Measurements from ENCODE around the gene STEAP1. TPM values are rescaled to one million over a fixed set of nuclear protein-coding genes. Genes with fewer than 3 reads are reported as not detected.
A peak's percentile ranks its signal among the peaks of the same experiment; 100 is the strongest.
"Not testable (repeated sequence)": the region's sequence is repeated elsewhere in the genome, so short reads cannot be mapped to it uniquely, and the experiment has no call there.

Gene STEAP1
- 10 to 100 TPM in 2 of 4 donors, 1 to 10 TPM in 2; 1.7 to 13.1 (median 11.0) TPM for polyA plus RNA-seq (ENCODE audit: insufficient read length in 4 of 4)

DNA sequence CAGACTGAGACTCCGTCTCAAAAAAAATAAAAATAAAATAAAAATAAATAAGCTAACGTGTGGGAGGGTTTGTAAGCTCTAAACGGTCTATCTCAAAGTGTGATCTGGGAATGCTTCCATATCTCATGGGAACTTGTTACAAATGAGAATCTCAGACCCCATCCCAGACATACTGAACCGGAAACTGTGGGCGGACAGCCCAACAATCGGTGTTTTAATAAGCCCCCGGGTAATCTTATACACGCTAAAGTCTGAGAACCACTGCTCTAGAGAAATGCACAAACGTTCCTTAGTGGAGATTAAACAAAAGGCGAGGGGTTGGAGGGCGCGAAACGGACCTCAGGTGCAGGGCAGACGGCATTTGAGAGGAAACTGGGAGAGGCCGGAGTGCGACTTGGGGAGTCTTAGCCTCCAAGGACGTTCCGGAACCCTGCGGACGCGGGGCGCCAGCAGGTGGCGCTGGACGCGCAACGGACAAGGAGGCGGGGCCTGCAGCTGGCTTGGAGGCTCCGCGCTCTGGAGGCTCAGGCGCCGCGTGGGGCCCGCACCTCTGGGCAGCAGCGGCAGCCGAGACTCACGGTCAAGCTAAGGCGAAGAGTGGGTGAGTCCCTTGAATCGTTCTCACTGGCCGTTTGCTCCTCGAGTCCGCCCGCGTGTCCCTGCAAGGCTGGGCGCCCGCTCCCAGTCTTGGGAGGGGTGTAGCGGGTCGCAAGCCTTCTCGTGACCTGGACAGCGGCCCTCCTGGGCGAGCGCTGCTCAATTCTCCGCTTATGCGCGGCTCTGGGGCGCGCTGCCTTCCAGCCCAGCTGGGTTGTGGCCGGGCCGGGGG is at the start of gene STEAP1:
Gene STEAP1 (plus strand): TSS at position 527 of the 829 bp plus-strand sequence. CDS start 5,320 bp downstream, outside the sequence.
- DNase-seq (ENCODE audit: low read depth in 4 of 4, low spot score in 3 of 4) = peak; percentile 67 to 72 (median 68)

- not testable (repeated sequence) for DNase-seq (ENCODE audit: low read depth in 4 of 4, low spot score in 3 of 4)
Observed at GRCh38 chr7:90114972-90115371, 39.3 kb upstream of the STEAP1 start.

DNA sequence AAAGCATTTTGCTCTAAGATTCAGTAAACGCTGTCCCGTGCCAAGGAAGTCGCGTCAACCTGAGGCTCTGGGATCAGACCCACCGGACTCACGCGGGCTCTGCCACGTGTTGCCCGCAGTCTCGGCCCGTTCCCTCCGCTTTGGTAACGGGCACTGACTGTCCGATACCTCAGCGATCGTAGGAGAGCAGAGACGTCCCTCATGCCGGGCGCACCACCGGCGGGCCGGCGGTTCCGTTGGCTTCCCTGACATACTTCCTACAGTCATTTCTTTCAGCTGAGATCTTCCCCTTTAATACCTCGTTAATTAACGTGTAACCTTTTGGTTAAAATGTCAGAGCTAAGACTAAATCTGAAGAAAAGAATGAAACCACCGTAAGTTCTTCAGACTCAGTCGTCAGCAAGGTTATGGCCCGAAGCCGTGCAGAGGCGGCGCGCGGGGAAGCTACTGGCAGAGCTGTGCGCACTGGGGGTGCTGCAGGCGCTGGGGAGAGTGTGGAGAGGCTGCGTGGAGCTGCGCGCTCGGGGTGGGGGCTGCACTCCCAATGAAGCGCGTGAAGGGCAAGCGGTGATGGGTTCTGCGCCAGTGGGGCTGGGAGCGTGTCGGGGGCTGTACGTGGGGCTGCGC is 35.6 kb upstream of the STEAP1 start:
- peak in 1 of 4 donors; percentile 4 for DNase-seq (ENCODE audit: low read depth in 4 of 4, low spot score in 3 of 4)

DNA sequence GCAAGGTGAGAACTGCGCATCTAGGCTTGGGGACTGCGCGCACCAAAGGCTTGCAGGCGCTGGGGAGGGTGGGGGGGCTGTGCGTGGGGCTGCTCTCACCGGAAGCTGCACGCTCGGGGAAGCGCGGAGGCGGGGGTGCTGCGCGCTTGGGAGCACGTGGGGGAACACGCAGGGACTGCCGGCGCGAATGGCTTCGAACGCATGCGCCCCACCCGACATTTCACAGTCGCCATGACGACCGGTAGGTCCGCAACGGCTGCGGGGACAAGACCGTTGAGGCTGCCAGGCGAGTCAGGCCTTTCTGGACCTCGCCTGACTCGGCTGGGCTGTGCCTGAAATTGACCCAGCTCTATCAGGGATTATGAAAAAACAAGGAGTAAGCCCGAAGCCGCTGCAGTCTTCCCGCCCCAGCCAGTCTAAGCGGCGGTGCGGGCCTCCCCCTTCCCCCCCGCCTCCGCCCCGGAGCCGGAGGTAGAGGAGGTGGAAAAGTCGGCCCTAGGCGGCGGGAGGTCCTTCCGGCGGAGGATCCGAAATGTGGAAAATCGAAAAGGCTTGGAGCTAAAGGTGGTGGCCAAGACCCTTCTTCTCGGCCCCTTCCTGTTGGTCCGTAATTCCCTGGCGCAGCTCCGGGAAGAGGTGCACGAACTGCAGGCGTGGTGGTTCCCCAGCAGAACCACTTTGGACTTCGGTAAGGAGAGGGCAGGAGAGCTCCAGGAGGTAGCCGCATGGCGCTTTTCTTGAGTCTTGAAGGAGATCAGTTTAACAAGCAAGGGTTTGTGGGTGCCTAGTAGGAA is 34.9 kb upstream of the STEAP1 start:
- peak in 1 of 4 donors; percentile 19 for DNase-seq (ENCODE audit: low read depth in 4 of 4, low spot score in 3 of 4)

DNA sequence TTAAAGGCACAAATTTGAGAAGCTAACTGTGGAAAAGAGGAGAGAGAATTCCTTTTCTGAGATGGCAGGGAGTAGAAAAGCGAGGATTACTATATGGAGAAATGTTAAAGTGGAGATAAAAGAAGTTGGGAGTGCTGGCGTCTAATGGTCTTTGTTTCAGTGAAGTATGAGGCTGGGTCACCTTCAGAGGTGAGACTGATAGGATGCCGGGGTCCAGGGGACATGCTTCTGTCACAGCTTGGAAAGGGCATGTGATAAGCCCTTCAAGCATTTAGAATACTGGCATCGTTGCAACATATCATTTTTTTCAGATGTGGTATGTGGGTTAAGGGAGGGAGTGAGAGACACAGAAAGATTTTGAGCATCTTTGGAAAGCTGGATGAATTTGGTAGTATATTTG is 34.1 kb upstream of the STEAP1 start:
- DNase-seq (ENCODE audit: low read depth in 4 of 4, low spot score in 3 of 4) = not testable (repeated sequence)

- DNase-seq (ENCODE audit: low read depth in 4 of 4, low spot score in 3 of 4) = not testable (repeated sequence)
Observed at GRCh38 chr7:90131746-90132145, 22.5 kb upstream of the STEAP1 start.

DNA sequence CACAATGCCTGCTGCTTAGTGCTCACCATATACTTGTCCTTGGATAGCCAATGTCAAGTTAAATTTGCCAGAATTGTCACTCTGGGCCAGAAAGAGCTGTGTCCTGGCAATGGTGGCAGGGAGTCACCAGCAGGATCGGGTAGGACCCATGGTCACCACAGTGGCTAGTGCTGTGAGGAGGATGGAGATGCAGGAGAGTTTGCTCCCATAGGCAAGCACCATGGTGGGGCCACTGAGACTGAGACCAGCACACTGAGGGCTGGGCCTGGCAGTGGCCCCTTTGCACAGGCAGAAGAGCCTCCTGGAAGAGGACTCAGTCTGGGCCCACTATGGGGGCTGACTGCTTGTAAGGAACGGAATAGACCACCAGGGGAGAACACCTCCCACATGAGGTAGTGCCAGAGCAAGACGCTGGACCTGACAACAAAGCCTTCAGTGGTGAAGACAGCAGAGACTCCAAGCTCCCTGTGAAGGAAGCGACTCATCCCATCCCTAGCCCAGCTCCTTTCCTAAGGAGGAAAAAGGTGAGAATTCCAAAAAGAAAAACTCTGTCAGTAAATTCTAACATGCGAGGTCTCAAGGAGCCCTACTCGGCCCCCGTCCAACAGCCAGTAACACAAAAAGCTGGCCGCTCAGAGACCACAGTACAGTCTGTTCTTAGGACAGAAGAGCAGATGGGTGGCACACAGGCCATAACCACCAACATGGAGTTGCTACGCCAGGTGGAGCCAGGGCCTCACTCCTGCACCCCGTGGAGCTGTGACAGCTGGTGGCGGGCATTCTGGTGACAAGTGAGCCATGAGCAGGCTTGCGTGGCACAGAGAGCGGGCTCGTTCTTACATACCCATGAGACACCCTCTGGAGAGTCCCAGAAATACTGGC is 6.9 kb upstream of the STEAP1 start:
- not testable (repeated sequence) for DNase-seq (ENCODE audit: low read depth in 4 of 4, low spot score in 3 of 4)

- DNase-seq (ENCODE audit: low read depth in 4 of 4, low spot score in 3 of 4) = not testable (repeated sequence)
Observed at GRCh38 chr7:90149428-90149827, 4.8 kb upstream of the STEAP1 start.

DNA sequence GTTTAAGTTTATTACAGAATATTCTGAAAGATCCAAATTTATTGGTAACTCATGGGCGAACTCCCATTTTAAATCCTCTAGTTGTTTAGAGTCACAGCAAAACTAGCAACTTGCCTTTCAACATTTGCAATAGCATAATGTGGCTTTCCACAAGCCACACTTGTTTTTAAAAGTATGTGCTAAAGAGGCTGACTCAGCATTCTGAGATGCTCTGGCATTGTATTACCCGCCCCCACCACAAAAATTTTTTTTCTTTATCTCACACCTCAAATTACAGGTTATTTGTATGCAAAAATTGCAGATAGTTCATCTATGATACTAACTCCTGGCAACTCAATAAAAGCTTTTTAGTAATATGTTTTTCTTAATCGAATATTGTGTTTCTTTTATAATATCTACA is 2.4 kb upstream of the STEAP1 start:
- not testable (repeated sequence) for DNase-seq (ENCODE audit: low read depth in 4 of 4, low spot score in 3 of 4)

DNA sequence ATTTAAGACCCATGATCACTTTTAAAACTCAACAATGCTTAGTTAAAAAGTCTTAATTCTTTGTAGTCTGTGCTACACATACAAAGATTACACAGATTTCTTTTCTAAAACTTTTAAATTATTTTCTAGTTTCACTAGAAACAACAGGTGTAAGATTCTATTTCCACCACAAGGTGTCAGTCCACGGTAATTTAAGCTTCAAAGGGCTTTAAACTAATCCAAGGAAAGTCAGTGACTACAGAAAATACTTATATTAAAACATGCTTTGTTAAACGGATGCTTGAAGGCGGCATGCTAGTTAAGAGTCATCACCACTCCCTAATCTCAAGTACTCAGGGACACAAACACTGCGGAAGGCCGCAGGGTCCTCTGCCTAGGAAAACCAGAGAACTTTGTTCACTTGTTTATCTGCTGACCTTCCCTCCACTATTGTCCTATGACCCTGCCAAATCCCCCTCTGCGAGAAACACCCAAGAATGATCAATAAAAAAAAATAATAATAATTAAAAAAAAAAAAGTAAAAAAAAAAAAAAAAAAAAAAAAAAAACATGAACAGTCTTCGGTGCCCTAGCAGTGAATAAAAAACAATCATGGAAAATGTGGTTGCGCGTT is 1.5 kb upstream of the STEAP1 start:
- peak in 1 of 4 donors; percentile 4 for DNase-seq (ENCODE audit: low read depth in 4 of 4, low spot score in 3 of 4)

DNA sequence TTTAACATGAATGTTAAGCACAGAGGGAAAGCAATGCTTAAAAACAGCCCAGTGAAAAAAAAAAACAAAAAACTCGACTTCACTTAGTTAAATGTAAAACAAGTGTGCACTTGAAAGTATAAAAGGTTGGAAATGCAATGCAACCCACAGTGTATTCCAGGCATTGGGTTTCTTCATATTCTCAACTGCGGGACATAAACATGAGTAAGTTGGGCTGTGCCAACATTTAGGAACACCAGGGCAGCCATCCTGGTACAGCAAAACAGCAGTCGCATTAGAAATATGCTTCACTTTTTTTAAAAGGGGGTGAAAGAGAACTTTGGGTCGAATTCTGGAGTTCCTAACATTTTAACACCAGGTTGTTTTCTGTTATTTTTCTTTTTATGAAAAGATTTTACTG is 937 bp downstream of the STEAP1 start:
- DNase-seq (ENCODE audit: low read depth in 4 of 4, low spot score in 3 of 4) = no peak

DNA sequence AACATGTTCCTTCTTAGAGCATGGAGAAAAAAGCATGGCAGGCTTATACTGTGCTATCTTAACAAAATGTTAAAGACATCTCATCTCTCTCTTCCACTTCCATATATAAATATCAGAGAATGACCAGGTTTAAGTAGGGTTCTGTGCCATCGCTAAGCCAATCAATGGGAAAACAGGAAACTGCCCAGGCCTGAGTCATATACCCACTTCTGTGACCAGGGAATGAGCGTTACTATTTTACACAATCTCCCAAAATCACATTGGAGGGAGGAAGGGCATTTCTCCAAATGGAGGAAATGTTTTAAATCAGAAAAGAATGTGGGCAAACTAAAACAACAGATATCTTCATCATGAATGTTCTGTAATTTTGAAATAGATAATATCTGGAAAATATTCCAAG is 3.1 kb downstream of the STEAP1 start:
- not testable (repeated sequence) for DNase-seq (ENCODE audit: low read depth in 4 of 4, low spot score in 3 of 4)

DNA sequence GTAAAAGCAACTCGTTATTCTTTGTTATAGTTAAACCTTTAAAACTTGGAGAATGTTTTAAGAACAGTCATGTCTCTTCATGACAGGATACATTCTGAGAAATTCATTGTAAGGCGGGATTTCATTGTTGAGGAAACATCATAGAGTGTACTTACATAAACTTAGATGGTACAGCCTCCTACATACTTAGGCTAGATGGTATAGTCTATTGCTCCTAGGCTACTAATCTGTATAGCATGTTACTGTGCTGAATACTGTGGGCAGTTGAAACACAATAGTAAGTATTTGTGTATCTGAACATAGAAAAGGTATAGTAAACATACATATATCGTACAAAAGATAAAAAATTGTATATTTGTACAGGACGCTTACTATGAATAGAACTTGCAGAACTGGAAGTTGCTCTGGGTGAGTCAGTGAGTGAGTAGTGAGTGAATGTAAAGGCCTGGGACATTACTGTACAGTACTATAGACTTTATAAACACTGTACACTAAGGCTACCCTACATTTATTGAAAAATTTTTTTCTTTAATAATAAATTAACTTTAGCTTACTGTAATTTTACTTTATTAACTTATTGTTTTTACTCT is 3.6 kb downstream of the STEAP1 start:
- not testable (repeated sequence) for DNase-seq (ENCODE audit: low read depth in 4 of 4, low spot score in 3 of 4)

- no peak for DNase-seq (ENCODE audit: low read depth in 4 of 4, low spot score in 3 of 4)
Observed at GRCh38 chr7:90163534-90163933, 9.3 kb downstream of the STEAP1 start.

GRCh38 chr7:90165724-90166123 is 11.5 kb downstream of the STEAP1 start:
- DNase-seq (ENCODE audit: low read depth in 4 of 4, low spot score in 3 of 4) = no peak

DNA sequence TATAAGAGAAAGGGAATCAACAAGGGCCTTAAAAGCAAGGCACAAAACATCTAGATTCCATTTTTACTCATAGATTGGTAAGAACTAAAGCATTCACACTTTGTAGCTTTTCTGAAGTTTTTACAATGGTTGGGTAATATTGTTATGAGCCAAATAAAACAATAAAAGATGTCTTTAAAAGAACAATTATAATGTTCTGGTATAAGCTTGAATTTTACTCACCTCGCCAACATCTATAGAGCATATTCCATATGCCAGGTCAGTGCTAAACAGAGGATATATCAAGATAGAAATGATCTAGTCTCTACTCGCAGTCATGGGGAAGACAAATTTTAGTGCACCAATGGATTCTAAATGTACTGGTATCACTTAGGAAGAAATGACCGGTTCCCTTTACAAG is 11.9 kb downstream of the STEAP1 start:
- DNase-seq (ENCODE audit: low read depth in 4 of 4, low spot score in 3 of 4) = no peak

DNA sequence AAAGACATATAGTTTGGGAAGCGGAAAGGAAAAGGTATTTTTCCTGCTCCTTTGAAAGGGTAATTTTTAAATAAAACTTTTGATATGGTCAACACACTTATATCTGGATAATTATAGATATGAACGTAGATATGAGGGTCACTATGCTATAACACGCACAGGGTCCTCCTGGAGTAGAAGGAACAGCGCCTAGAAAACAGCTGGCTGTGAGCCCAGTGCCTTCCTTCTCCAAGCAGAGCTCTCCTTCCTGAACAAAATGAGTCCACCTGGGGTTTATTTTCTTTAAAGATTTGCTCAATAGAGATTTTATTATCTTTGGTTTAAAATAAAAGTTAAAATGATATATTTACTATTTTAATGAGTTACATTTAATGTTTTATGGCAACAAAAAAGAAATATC is 13.1 kb downstream of the STEAP1 start:
- no peak for DNase-seq (ENCODE audit: low read depth in 4 of 4, low spot score in 3 of 4)

DNA sequence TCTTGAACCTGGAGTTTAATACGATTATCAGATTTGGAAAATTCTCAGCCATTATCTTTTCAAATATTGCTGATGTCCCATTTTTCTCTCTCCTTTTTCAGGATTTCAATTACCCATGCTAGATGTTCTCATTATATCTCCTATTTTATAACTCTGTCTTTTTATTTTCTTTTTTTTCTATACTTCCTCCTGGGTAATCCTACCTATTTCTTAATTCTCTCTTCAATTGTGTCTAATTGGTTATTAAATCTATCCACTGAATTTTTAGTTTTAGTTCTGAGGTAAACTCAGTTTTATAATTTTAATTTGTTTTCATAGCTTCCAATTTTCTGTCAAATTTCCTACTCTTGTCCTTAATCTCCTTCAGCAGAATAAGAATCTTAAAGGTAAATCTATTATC is 15.6 kb downstream of the STEAP1 start:
- no peak for DNase-seq (ENCODE audit: low read depth in 4 of 4, low spot score in 3 of 4)

GRCh38 chr7:90172121-90172520 is 17.9 kb downstream of the STEAP1 start:
- DNase-seq (ENCODE audit: low read depth in 4 of 4, low spot score in 3 of 4) = no peak
